Esophagus muscularis mucosa (tissue), 4 donors: ENCODE measurements around the gene SYNE1.

Experiments
- CTCF ChIP-seq, 3 experiments: fragments of 200-600 bp in 2 of 3; fragments of 450-650 bp in 1 of 3; sonication (generic) in 2 of 3; IDR thresholded peaks; one replicate each; pipeline ENCODE4 v1.5.1; 2017 to 2019; ENCODE audit warnings: antibody characterized with exemption in 3 of 3, mild to moderate bottlenecking in 2 of 3, moderate library complexity in 1 of 3
- EP300 ChIP-seq: sonication (generic); formaldehyde crosslinking; IDR thresholded peaks from one replicate; pipeline ENCODE4 v1.6.1; 2017; ENCODE audit warnings: antibody characterized with exemption
- POLR2A ChIP-seq: fragments of 450-650 bp; IDR thresholded peaks from one replicate; pipeline ENCODE4 v1.6.1; 2017; ENCODE audit warnings: antibody characterized with exemption, moderate library complexity, mild to moderate bottlenecking, low read depth
- POLR2AphosphoS5 ChIP-seq, 2 donors: sonication (generic); formaldehyde crosslinking; IDR thresholded peaks; one replicate each; pipeline ENCODE4 v1.6.1; 2017; ENCODE audit warnings: antibody characterized with exemption in 2 of 2

GRCh38 chr6:152273002-152273401, 364.2 kb downstream of the SYNE1 start:
- TF ChIP-seq CTCF (IDR thresholded peaks at IDR 0.05) (no peak), EP300 (no peak), POLR2AphosphoS5 (IDR thresholded peaks at IDR 0.05) (no peak), POLR2A (no peak)
